Heart right ventricle (tissue), 16 donors: ENCODE results near the gene LINC01488. TPM values are rescaled to one million over a fixed set of nuclear protein-coding genes. Genes with fewer than 3 reads are reported as not detected.

Experiments
- ATAC-seq, 8 donors: fragments of 200-7000 bp; cut with Tn5 transposase; one replicate each; pipeline ENCODE4 v1.9.1; 2020; ENCODE audit warnings: mild to moderate bottlenecking in 8 of 8, moderate library complexity in 8 of 8, moderate number of reproducible peaks in 1 of 8
- DNase-seq, 2 donors: peaks; one replicate each; pipeline ENCODE4 v3.0.0-alpha.2; 2020
- H3K27ac ChIP-seq, 10 donors: fragments of 200-600 bp; sonication (generic) in 2 of 10; one replicate each; pipeline versions ENCODE4 v1.5.0 to v1.8.0; 2020 to 2022; ENCODE audit warnings: mild to moderate bottlenecking in 3 of 10
- H3K27me3 ChIP-seq, 7 donors: fragments of 200-600 bp; one replicate each; pipeline ENCODE4 v1.8.0; 2021 to 2022; ENCODE audit warnings: mild to moderate bottlenecking in 2 of 7
- H3K36me3 ChIP-seq, 9 donors: fragments of 200-600 bp; sonication (generic) in 1 of 9; one replicate each; pipeline versions ENCODE4 v1.5.0 to v1.8.0; 2020 to 2022; ENCODE audit warnings: mild to moderate bottlenecking in 2 of 9
- H3K4me1 ChIP-seq, 9 donors: fragments of 200-600 bp; sonication (generic) in 1 of 9; one replicate each; pipeline versions ENCODE4 v1.5.0 to v1.8.0; 2020 to 2022; ENCODE audit warnings: mild to moderate bottlenecking in 4 of 9
- H3K4me3 ChIP-seq, 10 donors: fragments of 200-600 bp; sonication (generic) in 2 of 10; one replicate each; pipeline versions ENCODE4 v1.5.0 to v1.8.0; 2020 to 2022; ENCODE audit warnings: mild to moderate bottlenecking in 7 of 10, moderate library complexity in 2 of 10
- H3K9me3 ChIP-seq, 11 donors: fragments of 200-600 bp in 10 of 11; sonication (generic) in 2 of 11; one replicate each; pipeline versions ENCODE4 v1.5.0 to v1.8.0; 2013 to 2022; ENCODE audit warnings: mild to moderate bottlenecking in 2 of 11, control low read depth in 1 of 11, moderate library complexity in 1 of 11
- CTCF ChIP-seq, 9 donors: fragments of 200-600 bp; sonication (generic) in 2 of 9; IDR thresholded peaks; one replicate each; pipeline versions ENCODE4 v1.5.0 to v1.8.0; 2021 to 2022; ENCODE audit warnings: antibody characterized with exemption in 9 of 9, mild to moderate bottlenecking in 5 of 9, moderate library complexity in 1 of 9
- WGBS, 2 donors: extraction: QIAGEN DNeasy Blood & Tissue Kit; methylation state at CpG; one replicate each; pipeline ENCODE4 v1.1.7; 2013; ENCODE audit warnings: inconsistent platforms in 1 of 2; 5-methylcytosine and 5-hydroxymethylcytosine counted together
- intact Hi-C, 10 donors: fragments of 100-400 bp; cut with DNase I; formaldehyde crosslinking; loops; one replicate each; pipeline versions ENCODE4 v1.11.1 to v1.14.2; 2022
- polyA plus RNA-seq, 2 donors: library from polyadenylated mRNA; stranded (reverse); fragments of 200-250 nt; gene quantifications; one replicate each; pipeline ENCODE4 v1.2.3, GENCODE V29; 2013
- total RNA-seq, 10 donors: library from RNA; stranded (reverse); fragmentation: NEBNext Ultra II Directional in 3 of 10; extraction: Animal tissue kit (Norgen Biotek cat#: 25700) in 3 of 10; gene quantifications; one replicate each; pipeline versions ENCODE4 v1.2.1 to v1.2.4, GENCODE V29; 2021 to 2023
- donor health status: Arrhythmogenic right ventricular cardiomyopathy.
- donor health status: ischemic (EF 13 %, LVEDD 7.1; RV severe dilation, severe dysfunction).
- donor health status: healthy with polysubstance abuse.
- donor health status: DM: no; HTN: yes; CAD: no.
- donor health status: DM: no; HTN: no; CAD: no.
- donor health status: ischemic (EF 25% LVEDD 6.9; RV normal size, moderate dysfunction).
- donor health status: ischemic (EF 25% LVEDD 5.7; RV mildly dilated, moderate dysfunction).
- donor health status: healthy.
- donor health status: DM: yes; HTN: yes; CAD: no.
- donor health status: Ischemic cardiomyopathy.
- donor health status: ischemic (EF 35%, LVEDD 5.7; RV mildly dilated, moderate dysfunction).
- donor health status: nonischemic (EF 11% LVEDD 7.7; RV severe dilation, severe dysfunction).
- donor health status: DM: yes; HTN: yes; CAD: no.
- donor health status: PGD.
- donor health status: ischemic (EF 29% LVEDD 5.4; RV normal size, mild dysfunction).
- donor health status: nonischemic (EF 23%, LVEDD 6.1; RV moderate dilation, normal function).

LINC01488 gene
- total and polyA plus RNA-seq, 12 donors = 0.03 to 0.59 (median 0.15) TPM; not detected in 4

DNA sequence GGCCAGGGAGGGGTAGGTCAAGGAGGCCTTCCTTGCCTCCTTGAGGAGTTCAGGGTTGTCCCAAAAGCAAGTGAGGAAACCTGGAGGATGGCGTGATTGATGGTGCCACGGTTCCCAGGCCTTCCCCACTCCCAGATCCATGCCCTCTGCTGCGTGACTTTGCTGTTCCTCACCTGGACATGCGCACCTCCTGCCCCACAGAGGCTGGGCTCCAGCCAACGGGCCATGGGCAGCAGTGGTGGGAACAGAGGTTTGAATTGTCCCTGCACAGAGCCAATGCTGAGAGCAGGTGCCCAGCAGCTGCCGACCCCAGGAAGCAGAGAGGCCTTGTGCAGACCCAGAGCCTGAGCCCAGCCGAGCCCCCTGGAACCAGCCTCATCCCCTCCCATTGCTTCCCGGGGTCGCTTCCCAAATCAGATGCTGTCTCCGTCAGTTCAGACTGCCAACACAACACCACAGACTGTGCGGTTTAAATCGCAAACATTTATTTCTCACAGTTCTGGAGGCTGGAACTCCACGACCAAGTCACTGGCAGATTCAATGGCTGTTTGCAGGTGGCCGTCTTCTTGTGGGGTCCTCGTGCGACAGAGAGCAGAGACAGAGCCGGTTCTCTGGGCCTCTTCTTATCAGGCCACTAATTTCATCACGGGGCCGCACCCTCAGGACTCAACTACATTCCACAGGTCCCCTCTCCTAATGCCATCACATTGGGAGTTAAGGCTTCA is 6.2 kb upstream of the LINC01488 start:
- Histone ChIP-seq H3K27ac (no peak overlapping the region), H3K4me3 (no peak overlapping the region), H3K36me3 (no peaks in the 10 kb centered on the region), H3K9me3 (peaks cover 0 to 8% (median 0%) of the 10 kb centered on the region in 11 donors), H3K27me3 (no peaks in the 10 kb centered on the region), H3K4me1 (peaks cover 8 to 29% (median 10%) of the 10 kb centered on the region in 9 donors)
- 93 to 95% methylated on average over 19 of the region's 19 CpGs for WGBS, 2 donors
- TF ChIP-seq CTCF (IDR thresholded peaks at IDR 0.05) = no peak
- DNase-seq (no peak), ATAC-seq (no peak)
- intact Hi-C loops = no loop called here

GRCh38 chr11:69475866-69476471 is 5.5 kb upstream of the LINC01488 start:
- H3K27ac ChIP-seq = no peak overlapping the region
- 91 to 94% methylated on average over 24 of the region's 24 CpGs for WGBS, 2 donors
- no peaks in the 10 kb centered on the region for H3K27me3 ChIP-seq
- peaks cover 0 to 8% (median 0%) of the 10 kb centered on the region in 11 donors for H3K9me3 ChIP-seq
- TF ChIP-seq CTCF (IDR thresholded peaks at IDR 0.05) = no peak
- intact Hi-C loops = no loop called here
- ATAC-seq (no peak), DNase-seq (no peak)
- H3K36me3 ChIP-seq = no peaks in the 10 kb centered on the region
- H3K4me1 ChIP-seq = peaks cover 14 to 31% (median 16%) of the 10 kb centered on the region in 9 donors
- no peak overlapping the region for H3K4me3 ChIP-seq

GRCh38 chr11:69476509-69476961 is 4.9 kb upstream of the LINC01488 start:
- H3K27ac ChIP-seq = no peak overlapping the region
- H3K27me3 ChIP-seq = no peaks in the 10 kb centered on the region
- ATAC-seq (no peak), DNase-seq (no peak)
- H3K4me1 ChIP-seq = peaks cover 14 to 29% (median 17%) of the 10 kb centered on the region in 9 donors
- no peak for TF ChIP-seq CTCF (IDR thresholded peaks at IDR 0.05)
- peaks cover 0 to 8% (median 0%) of the 10 kb centered on the region in 11 donors for H3K9me3 ChIP-seq
- WGBS, 2 donors = 78 to 85% methylated on average over 16 of the region's 16 CpGs
- intact Hi-C loops = no loop called here
- H3K36me3 ChIP-seq = no peaks in the 10 kb centered on the region
- H3K4me3 ChIP-seq = no peak overlapping the region

DNA sequence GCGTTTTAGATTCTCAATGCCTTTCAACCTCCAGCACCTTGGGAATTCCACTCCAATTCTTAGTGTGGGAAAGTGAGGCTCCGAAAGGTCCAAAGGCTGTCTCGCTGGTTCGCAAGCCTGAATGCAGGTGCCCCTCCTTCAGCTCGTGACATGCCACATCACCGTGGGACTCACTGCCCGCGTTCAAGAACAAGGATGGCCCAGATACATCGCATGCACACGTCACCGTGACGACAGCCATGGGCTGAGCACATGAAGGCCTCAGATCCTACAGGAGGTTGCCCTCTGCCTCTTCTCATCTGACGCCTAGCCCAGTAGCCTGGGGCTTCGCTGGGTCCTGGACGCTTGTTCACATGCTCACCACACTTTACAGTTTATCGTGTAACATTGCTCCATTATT is 4.4 kb upstream of the LINC01488 start:
- ATAC-seq = no peak
- Histone ChIP-seq H3K4me1 (peaks cover 14 to 24% (median 17%) of the 10 kb centered on the region in 9 donors), H3K27me3 (no peaks in the 10 kb centered on the region), H3K4me3 (no peak overlapping the region), H3K27ac (no peak overlapping the region), H3K9me3 (peaks cover 0 to 8% (median 0%) of the 10 kb centered on the region in 11 donors), H3K36me3 (no peaks in the 10 kb centered on the region)
- WGBS, 2 donors = 91% methylated on average over 16 of the region's 16 CpGs
- intact Hi-C loops = no loop called here
- no peak for DNase-seq
- TF ChIP-seq CTCF (IDR thresholded peaks at IDR 0.05) = no peak
